OCI-LY7 (cell line): ENCODE measurements around the gene AXIN2. TPM values are rescaled to one million over a fixed set of nuclear protein-coding genes. Genes with fewer than 3 reads are reported as not detected.

Experiments
- BruUV-seq: library from RNA; stranded (reverse); fragments of 400-500 nt; replicated peaks from 2 replicates; lab custom pipeline; 2021; lab: Mats Ljungman, UMichigan
- CTCF ChIA-PET: fragments of 300-600 bp; sonication (Branson Sonifier 250); formaldehyde crosslinking; loops from one replicate; lab custom pipeline; 2022; ENCODE audit warnings: antibody characterized with exemption; ENCODE audit not compliant: unreplicated experiment; lab: Charles Lee
- POLR2A ChIA-PET: fragments of 300-600 bp; sonication (Branson Sonifier 250); formaldehyde crosslinking; loops from one replicate; lab custom pipeline; 2022; ENCODE audit warnings: antibody characterized with exemption; lab: Charles Lee
- DNase-seq: peaks from one replicate; pipeline ENCODE4 v3.0.0-alpha.2; 2015; ENCODE audit warnings: low spot score
- H2AFZ ChIP-seq: fragments of 200-600 bp; sonication (generic), shearing (Covaris generic); 2 replicates; pipeline ENCODE4 v1.6.1; 2014; ENCODE audit warnings: mild to moderate bottlenecking, antibody characterized with exemption, low read length, moderate library complexity
- H3K27ac ChIP-seq: fragments of 200-600 bp; sonication (generic); 2 replicates; pipeline ENCODE4 v1.5.1; 2014; ENCODE audit warnings: mixed run types, low read depth, mild to moderate bottlenecking, moderate library complexity, low read length, inconsistent platforms; ENCODE audit not compliant: poor library complexity, severe bottlenecking
- H3K36me3 ChIP-seq: fragments of 200-600 bp; sonication (generic); 2 replicates; pipeline ENCODE4 v1.6.1; 2014; ENCODE audit warnings: mild to moderate bottlenecking, antibody characterized with exemption, low read length, moderate library complexity, mixed read lengths; ENCODE audit not compliant: insufficient read depth
- H3K4me1 ChIP-seq: fragments of 200-600 bp; sonication (generic); 2 replicates; pipeline ENCODE4 v1.5.1; 2014; ENCODE audit warnings: mild to moderate bottlenecking, low read length; ENCODE audit not compliant: insufficient read depth, poor library complexity, severe bottlenecking
- H3K4me2 ChIP-seq: fragments of 200-600 bp; sonication (generic); 2 replicates; pipeline ENCODE4 v1.6.1; 2014; ENCODE audit warnings: mild to moderate bottlenecking, low read length
- H3K4me3 ChIP-seq: fragments of 200-600 bp; sonication (generic); 2 replicates; pipeline ENCODE4 v1.5.1; 2014; ENCODE audit warnings: mild to moderate bottlenecking, low read depth, low read length; ENCODE audit not compliant: poor library complexity, severe bottlenecking
- H3K79me2 ChIP-seq: fragments of 200-600 bp; sonication (generic); 2 replicates; pipeline ENCODE4 v1.6.1; 2016; ENCODE audit warnings: low read depth, mild to moderate bottlenecking, low read length, moderate library complexity, mixed read lengths; ENCODE audit not compliant: insufficient read depth
- H3K9me2 ChIP-seq: fragments of 200-600 bp; sonication (generic); 2 replicates; pipeline ENCODE4 v1.6.1; 2016; ENCODE audit warnings: mild to moderate bottlenecking, low read length, mixed read lengths; ENCODE audit not compliant: insufficient read depth
- H3K9me3 ChIP-seq: fragments of 200-600 bp; sonication (generic); 2 replicates; pipeline ENCODE4 v1.6.1; 2014; ENCODE audit warnings: mild to moderate bottlenecking, mixed run types, low read length, mixed read lengths
- H4K20me1 ChIP-seq: fragments of 200-600 bp; sonication (generic); 2 replicates; pipeline ENCODE4 v1.6.1; 2014; ENCODE audit warnings: mild to moderate bottlenecking, antibody characterized with exemption, low read length, moderate library complexity, mixed read lengths; ENCODE audit not compliant: insufficient read depth
- CTCF ChIP-seq: fragments of 200-600 bp; sonication (generic); conservative IDR thresholded peaks from 2 replicates; pipeline ENCODE4 v1.5.1; 2014; ENCODE audit warnings: mild to moderate bottlenecking, antibody characterized with exemption, low read length, moderate library complexity, mixed read lengths
- EZH2phosphoT487 ChIP-seq: fragments of 200-600 bp; sonication (generic); IDR thresholded peaks from 2 replicates; pipeline ENCODE4 v1.6.1; 2018; ENCODE audit warnings: low read depth, borderline replicate concordance, mild to moderate bottlenecking, mixed run types, antibody characterized with exemption, low read length, moderate library complexity, mixed read lengths
- intact Hi-C: fragments of 100-400 bp; cut with micrococcal nuclease; formaldehyde crosslinking; loops from one replicate; pipeline ENCODE4 v1.10.0; 2022; ENCODE audit not compliant: unreplicated experiment
- total RNA-seq, 2 experiments: library from RNA; depleted of rRNA in 1 of 2; stranded (reverse); fragments of >200 nt in 1 of 2; shearing (Covaris generic) in 1 of 2; gene quantifications; 2 replicates each; pipeline ENCODE4 v1.2.3, GENCODE V29; 2014 to 2022

AXIN2 gene
- total RNA-seq, 2 experiments from 2014 or later = 8.5 TPM

DNA sequence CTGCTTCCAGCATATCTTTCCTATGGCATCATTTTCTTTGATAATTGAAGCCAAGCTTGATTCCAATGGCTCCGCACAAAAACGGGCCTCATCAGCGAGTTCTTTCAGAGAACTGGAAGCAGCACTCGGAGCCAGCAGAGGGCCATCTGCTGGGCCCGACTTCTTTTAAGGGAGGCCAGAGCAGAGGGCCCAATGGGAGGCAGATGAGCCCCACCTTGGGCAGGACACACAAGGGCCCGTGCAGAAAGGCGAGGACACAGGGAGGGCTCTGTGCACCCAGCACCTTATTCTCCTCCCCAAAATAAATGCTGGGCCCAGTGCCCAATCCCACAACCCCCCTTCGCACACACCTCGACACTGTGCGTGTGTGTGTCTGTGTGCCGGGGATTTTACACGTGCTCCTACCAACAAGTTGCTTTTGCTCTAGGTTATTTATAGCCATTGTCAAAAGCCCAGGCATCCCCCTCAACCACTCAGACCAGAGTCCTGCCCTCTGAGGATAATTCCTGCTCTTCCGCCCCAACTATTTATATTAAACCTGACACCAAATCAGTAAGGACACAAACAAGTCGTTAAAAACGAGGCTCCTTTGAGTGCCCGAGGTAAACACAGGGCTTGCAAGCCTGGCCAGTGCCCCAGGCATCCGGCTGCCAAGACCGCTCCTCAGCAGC, 6.8 kb downstream of the AXIN2 start:
- Histone ChIP-seq H3K27ac (no peak overlapping the region), H3K4me1 (peaks cover 12% of the 10 kb centered on the region), H3K4me2 (no peak overlapping the region), H3K9me3 (no peaks in the 10 kb centered on the region), H3K9me2 (no peaks in the 10 kb centered on the region), H3K4me3 (no peak overlapping the region), H3K36me3 (0 out of 2 replicates have a peak, but pooled peaks cover 13% of the 10 kb centered on the region), H4K20me1 (peaks cover 5% of the 10 kb centered on the region; the same call in 1 of the 2 replicates), H2AFZ (no peak overlapping the region), H3K79me2 (peaks cover 6% of the 10 kb centered on the region; the same call in 1 of the 2 replicates)
- no peak for DNase-seq
- intact Hi-C loops = loop anchor here (10.0 kb wide), 2 partner anchors 320 to 610 kb away; no protein-coding TSS in a partner anchor
- no TSS peak for BruUV-seq
- TF ChIP-seq EZH2phosphoT487 (no peak), CTCF (no peak)
- ChIA-PET POLR2A (no interaction called here), CTCF (no interaction called here)

- no peaks in the 10 kb centered on the region for H4K20me1 ChIP-seq
- TF ChIP-seq CTCF (no peak), EZH2phosphoT487 (no peak)
- H3K36me3 ChIP-seq = 0 out of 2 replicates have a peak, but pooled peaks cover 18% of the 10 kb centered on the region
- H3K79me2 ChIP-seq = no peaks in the 10 kb centered on the region
- intact Hi-C loops = loop anchor here (10.0 kb wide), 2 partner anchors 319 to 611 kb away; no protein-coding TSS in a partner anchor
- H3K4me2 ChIP-seq = no peak overlapping the region
- no peaks in the 10 kb centered on the region for H3K9me3 ChIP-seq
- CTCF ChIA-PET = no interaction called here
- BruUV-seq = no TSS peak
- DNase-seq = no peak
- H3K4me3 ChIP-seq = no peak overlapping the region
- H3K9me2 ChIP-seq = no peaks in the 10 kb centered on the region
- no peak overlapping the region for H2AFZ ChIP-seq
- no peak overlapping the region for H3K27ac ChIP-seq
- POLR2A ChIA-PET = no interaction called here
- peaks cover 12% of the 10 kb centered on the region for H3K4me1 ChIP-seq
Observed at GRCh38 chr17:65553646-65554552, 7.5 kb downstream of the AXIN2 start.
